PFSK-1 (cell line): Measurements from ENCODE around the gene CST6.
A peak's percentile ranks its signal among the peaks of the same experiment; 100 is the strongest.

Source experiments
- FOXP2 ChIP-seq: optimal IDR thresholded peaks from 2 replicates; pipeline ENCODE3; 2011; ENCODE audit warnings: borderline replicate concordance, control low read depth, inconsistent platforms; ENCODE audit not compliant: insufficient read depth; ENCODE audit errors: extremely low read length, extremely low read depth
- POLR2AphosphoS5 ChIP-seq: IDR thresholded peaks from 2 replicates; pipeline ENCODE4 v1.6.1; 2012; ENCODE audit warnings: low read depth, mild to moderate bottlenecking, control low read depth, low read length, moderate library complexity
- REST ChIP-seq, 2 experiments: IDR thresholded peaks; 2 replicates each; pipeline versions ENCODE4 v1.6.1 to v1.8.0; 2011 to 2012; ENCODE audit warnings: low read depth in 2 of 2, low read length in 2 of 2, control low read depth in 1 of 2, inconsistent platforms in 1 of 2, mild to moderate bottlenecking in 1 of 2, moderate library complexity in 1 of 2; ENCODE audit not compliant: insufficient read depth in 1 of 2
- SIN3A ChIP-seq: IDR thresholded peaks from 2 replicates; pipeline ENCODE4 v1.6.1; 2012; ENCODE audit warnings: mild to moderate bottlenecking, low read length, moderate library complexity, borderline replicate concordance; ENCODE audit not compliant: insufficient read depth
- TAF1 ChIP-seq: IDR thresholded peaks from 2 replicates; pipeline ENCODE4 v1.6.1; 2012; ENCODE audit warnings: low read length, control low read depth, borderline replicate concordance; ENCODE audit not compliant: insufficient read depth

Gene CST6

GRCh38 chr11:66048547-66049323 lies 36.9 kb downstream of the CST6 start, which contains the start of gene GAL3ST3:
Gene GAL3ST3 (minus strand): TSS chr11:66049161. CDS start chr11:66045415, 3,746 bp downstream.
- TF ChIP-seq TAF1 (no peak), POLR2AphosphoS5 (no peak), SIN3A (no peak), REST (IDR thresholded peaks at IDR 0.05; ENCODE audit: insufficient read depth in 1 of 2, low read depth in 2 of 2, low read length in 2 of 2) (no peak), FOXP2 (no peak)

- TF ChIP-seq SIN3A (no peak), FOXP2 (no peak), REST (IDR thresholded peaks at IDR 0.05; ENCODE audit: insufficient read depth in 1 of 2, low read depth in 2 of 2, low read length in 2 of 2) (no peak), POLR2AphosphoS5 (no peak), TAF1 (no peak)
Observed at GRCh38 chr11:66050581-66051231, 38.9 kb downstream of the CST6 start.

GRCh38 chr11:66051371-66051765 lies 39.6 kb downstream of the CST6 start:
- TF ChIP-seq TAF1, result no peak
- no peak for TF ChIP-seq REST (IDR thresholded peaks at IDR 0.05; ENCODE audit: insufficient read depth in 1 of 2, low read depth in 2 of 2, low read length in 2 of 2)
- TF ChIP-seq FOXP2, result no peak
- TF ChIP-seq SIN3A, result no peak
- no peak for TF ChIP-seq POLR2AphosphoS5

- TF ChIP-seq FOXP2 (peak; percentile 96), TAF1 (peak; percentile 92), SIN3A (peak; percentile 9; the same call in 1 of the 2 replicates), POLR2AphosphoS5 (peak; percentile 92), REST (IDR thresholded peaks at IDR 0.05; ENCODE audit: insufficient read depth in 1 of 2, low read depth in 2 of 2, low read length in 2 of 2) (0 out of 4 replicates have a peak, but pooled peaks of 1 of the 2 experiments have one; percentile 37)
Observed at GRCh38 chr11:66051766-66052663, 40.2 kb downstream of the CST6 start, which contains the start of gene SF3B2. Gene SF3B2 (plus strand): TSS chr11:66052364. CDS start chr11:66052385, 21 bp downstream.
